Naive thymus-derived CD8-positive, alpha-beta T cell (primary cell): ENCODE results near the gene ASTN2. TPM values are rescaled to one million over a fixed set of nuclear protein-coding genes. Genes with fewer than 3 reads are reported as not detected.

Experiments
- ATAC-seq, 2 donors: fragments of 150-1000 bp; cut with Tn5 transposase in 1 of 2; sonication (Bioruptor Pico), chemical (Tn5 transposase) in 1 of 2; 1 replicate in 1 of 2; 2 replicates in 1 of 2; pipeline ENCODE4 v1.10.0; 2021; ENCODE audit warnings: mild to moderate bottlenecking in 2 of 2, moderate library complexity in 2 of 2
- POLR2A ChIA-PET: fragments of 350-600 bp; sonication (Branson Sonifier 250); formaldehyde crosslinking; loops from one replicate; lab custom pipeline; 2021; ENCODE audit warnings: antibody characterized with exemption; lab: Charles Lee
- DNase-seq, 10 donors: peaks; one replicate each; pipeline versions ENCODE4 v3.0.0 to v3.0.0-alpha.2; 2020 to 2022
- H3K27ac Mint-ChIP-seq, 10 donors: one replicate each; pipeline ENCODE4 v1.8.0; 2020 to 2022; ENCODE audit warnings: mild to moderate bottlenecking in 10 of 10, mixed read lengths in 10 of 10, moderate library complexity in 4 of 10, inconsistent platforms in 1 of 10
- H3K27me3 Mint-ChIP-seq, 5 donors: one replicate each; pipeline ENCODE4 v1.8.0; 2021 to 2022; ENCODE audit warnings: mixed read lengths in 5 of 5
- H3K36me3 Mint-ChIP-seq, 3 donors: one replicate each; pipeline ENCODE4 v1.8.0; 2020 to 2022; ENCODE audit warnings: mixed read lengths in 3 of 3, mild to moderate bottlenecking in 2 of 3, inconsistent platforms in 1 of 3
- H3K4me1 Mint-ChIP-seq, 4 donors: one replicate each; pipeline ENCODE4 v1.8.0; 2021 to 2022; ENCODE audit warnings: mixed read lengths in 4 of 4
- H3K4me3 Mint-ChIP-seq, 10 donors: one replicate each; pipeline ENCODE4 v1.8.0; 2020 to 2022; ENCODE audit warnings: mild to moderate bottlenecking in 10 of 10, mixed read lengths in 10 of 10, moderate library complexity in 6 of 10, inconsistent platforms in 1 of 10
- H3K9me3 Mint-ChIP-seq, 9 donors: one replicate each; pipeline ENCODE4 v1.8.0; 2020 to 2022; ENCODE audit warnings: mixed read lengths in 9 of 9, mild to moderate bottlenecking in 3 of 9, inconsistent platforms in 1 of 9, moderate library complexity in 1 of 9
- polyA plus RNA-seq, 3 donors: library from polyadenylated mRNA; unstranded; fragments of 300-500 nt; fragmentation: Illumina TruSeq; gene quantifications; one replicate each; pipeline ENCODE4 v1.2.3, GENCODE V29; 2021
- total RNA-seq, 8 experiments: library from RNA in 2 of 8; stranded (reverse) in 2 of 8; gene quantifications; one replicate each; pipeline ENCODE4 v1.2.3 and lab custom pipeline; 2021 to 2026

The ASTN2 gene
- total and polyA plus RNA-seq, 5 experiments from 2014 or later = 1.2 to 3.8 (median 3.2) TPM

GRCh38 chr9:116543731-116544400, 871.0 kb downstream of the ASTN2 start:
- DNase-seq = no peak
- H3K9me3 Mint-ChIP-seq = peaks cover 3 to 14% (median 8%) of the 10 kb centered on the region in 9 donors
- no peak overlapping the region for H3K27ac Mint-ChIP-seq
- peaks cover 4 to 14% (median 12%) of the 10 kb centered on the region in 3 donors for H3K36me3 Mint-ChIP-seq
- peaks cover 0 to 3% (median 0%) of the 10 kb centered on the region in 5 donors for H3K27me3 Mint-ChIP-seq
- no peak overlapping the region for H3K4me3 Mint-ChIP-seq
- POLR2A ChIA-PET = no interaction called here
- no peak for ATAC-seq
- H3K4me1 Mint-ChIP-seq = peaks cover under 1 to 4% (median 2%) of the 10 kb centered on the region in 4 donors

GRCh38 chr9:116541402-116541801, 873.5 kb downstream of the ASTN2 start:
- POLR2A ChIA-PET = no interaction called here
- peaks cover 0 to 4% (median 0%) of the 10 kb centered on the region in 5 donors for H3K27me3 Mint-ChIP-seq

GRCh38 chr9:116539549-116539948, 875.3 kb downstream of the ASTN2 start:
- ATAC-seq (no peak), DNase-seq (no peak)
- Mint-ChIP-seq H3K4me1 (peaks cover 0 to 2% (median 0%) of the 10 kb centered on the region in 4 donors), H3K9me3 (peaks cover 16 to 46% (median 30%) of the 10 kb centered on the region in 9 donors), H3K27ac (no peak overlapping the region), H3K4me3 (no peak overlapping the region), H3K36me3 (peaks cover 11 to 35% (median 29%) of the 10 kb centered on the region in 3 donors), H3K27me3 (peaks cover 0 to 4% (median 0%) of the 10 kb centered on the region in 5 donors)
- POLR2A ChIA-PET = no interaction called here

More at GRCh38 chr9:116541402-116541801, 873.5 kb downstream of the ASTN2 start:
- Mint-ChIP-seq H3K4me1 (peaks cover 0 to 2% (median 0%) of the 10 kb centered on the region in 4 donors), H3K36me3 (peaks cover 11 to 29% (median 29%) of the 10 kb centered on the region in 3 donors), H3K4me3 (no peak overlapping the region), H3K9me3 (peaks cover 16 to 31% (median 25%) of the 10 kb centered on the region in 9 donors), H3K27ac (no peak overlapping the region)
- ATAC-seq = no peak
- DNase-seq = no peak

GRCh38 chr9:116525611-116526010, 889.2 kb downstream of the ASTN2 start:
- Mint-ChIP-seq H3K9me3 (peaks cover 12 to 79% (median 46%) of the 10 kb centered on the region in 9 donors), H3K4me3 (no peak overlapping the region), H3K27ac (no peak overlapping the region), H3K4me1 (no peaks in the 10 kb centered on the region), H3K27me3 (no peaks in the 10 kb centered on the region), H3K36me3 (peaks cover 0 to 42% (median 28%) of the 10 kb centered on the region in 3 donors)
- POLR2A ChIA-PET = no interaction called here
- ATAC-seq = no peak
- DNase-seq = no peak

- Mint-ChIP-seq H3K4me3 (no peak overlapping the region), H3K36me3 (peaks cover 0 to 49% (median 33%) of the 10 kb centered on the region in 3 donors), H3K27ac (no peak overlapping the region), H3K4me1 (no peaks in the 10 kb centered on the region), H3K9me3 (peaks cover 13 to 86% (median 53%) of the 10 kb centered on the region in 9 donors), H3K27me3 (no peaks in the 10 kb centered on the region)
- no peak for DNase-seq
- ATAC-seq = no peak
- POLR2A ChIA-PET = no interaction called here
These were observed 889.9 kb downstream of the ASTN2 start for GRCh38 chr9:116524778-116525470.

- Mint-ChIP-seq H3K4me1 (no peaks in the 10 kb centered on the region), H3K36me3 (peaks cover 0 to 53% (median 53%) of the 10 kb centered on the region in 3 donors), H3K27ac (no peak overlapping the region), H3K4me3 (no peak overlapping the region), H3K9me3 (peaks cover 13 to 75% (median 62%) of the 10 kb centered on the region in 9 donors), H3K27me3 (no peaks in the 10 kb centered on the region)
- ATAC-seq (no peak), DNase-seq (no peak)
- POLR2A ChIA-PET = no interaction called here
These were observed 894.6 kb downstream of the ASTN2 start for GRCh38 chr9:116520218-116520617.

- ATAC-seq = no peak
- DNase-seq = no peak
- Mint-ChIP-seq H3K27ac (no peak overlapping the region), H3K4me1 (no peaks in the 10 kb centered on the region), H3K36me3 (peaks cover 0 to 52% (median 48%) of the 10 kb centered on the region in 3 donors), H3K4me3 (no peak overlapping the region), H3K27me3 (no peaks in the 10 kb centered on the region), H3K9me3 (peaks cover 11 to 75% (median 59%) of the 10 kb centered on the region in 9 donors)
- POLR2A ChIA-PET = no interaction called here
These were observed 898.4 kb downstream of the ASTN2 start for GRCh38 chr9:116516456-116516855.

GRCh38 chr9:116515541-116515940, 899.3 kb downstream of the ASTN2 start:
- POLR2A ChIA-PET = no interaction called here
- H3K4me3 Mint-ChIP-seq = no peak overlapping the region
- H3K27ac Mint-ChIP-seq = no peak overlapping the region
- H3K36me3 Mint-ChIP-seq = peaks cover 0 to 46% (median 42%) of the 10 kb centered on the region in 3 donors
- no peaks in the 10 kb centered on the region for H3K27me3 Mint-ChIP-seq
- no peak for DNase-seq
- ATAC-seq = no peak
- H3K9me3 Mint-ChIP-seq = peaks cover 8 to 73% (median 54%) of the 10 kb centered on the region in 9 donors
- H3K4me1 Mint-ChIP-seq = no peaks in the 10 kb centered on the region

GRCh38 chr9:116506685-116507084, 908.2 kb downstream of the ASTN2 start:
- Mint-ChIP-seq H3K9me3 (peaks cover 0 to 29% (median 16%) of the 10 kb centered on the region in 9 donors), H3K27me3 (peaks cover 0 to 9% (median 0%) of the 10 kb centered on the region in 5 donors), H3K27ac (no peak overlapping the region), H3K36me3 (peaks cover 0 to 15% (median 14%) of the 10 kb centered on the region in 3 donors), H3K4me3 (no peak overlapping the region), H3K4me1 (peaks cover 0 to 4% (median 0%) of the 10 kb centered on the region in 4 donors)
- DNase-seq = no peak
- POLR2A ChIA-PET = no interaction called here
- ATAC-seq = no peak

GRCh38 chr9:116504893-116505480, 909.9 kb downstream of the ASTN2 start:
- no peak overlapping the region for H3K4me3 Mint-ChIP-seq
- peaks cover 0 to 13% (median 11%) of the 10 kb centered on the region in 3 donors for H3K36me3 Mint-ChIP-seq
- peaks cover 0 to 4% (median 0%) of the 10 kb centered on the region in 4 donors for H3K4me1 Mint-ChIP-seq
- H3K9me3 Mint-ChIP-seq = peaks cover 0 to 23% (median 12%) of the 10 kb centered on the region in 9 donors
- no peak overlapping the region for H3K27ac Mint-ChIP-seq
- POLR2A ChIA-PET = no interaction called here
- no peak for ATAC-seq
- peaks cover 0 to 9% (median 0%) of the 10 kb centered on the region in 5 donors for H3K27me3 Mint-ChIP-seq
- no peak for DNase-seq

- H3K4me3 Mint-ChIP-seq = no peak overlapping the region
- H3K27me3 Mint-ChIP-seq = peaks cover 0 to 9% (median 0%) of the 10 kb centered on the region in 5 donors
- peaks cover 0 to 23% (median 8%) of the 10 kb centered on the region in 9 donors for H3K9me3 Mint-ChIP-seq
These were observed 910.8 kb downstream of the ASTN2 start for GRCh38 chr9:116504081-116504480.

GRCh38 chr9:116502746-116503145, 912.1 kb downstream of the ASTN2 start:
- H3K36me3 Mint-ChIP-seq = peaks cover 0 to 8% (median 8%) of the 10 kb centered on the region in 3 donors
- POLR2A ChIA-PET = no interaction called here
- no peak overlapping the region for H3K27ac Mint-ChIP-seq
- H3K4me1 Mint-ChIP-seq = peaks cover 0 to 4% (median 0%) of the 10 kb centered on the region in 4 donors
- H3K27me3 Mint-ChIP-seq = peaks cover 0 to 9% (median 0%) of the 10 kb centered on the region in 5 donors
- no peak overlapping the region for H3K4me3 Mint-ChIP-seq
- H3K9me3 Mint-ChIP-seq = peaks cover 0 to 23% (median 6%) of the 10 kb centered on the region in 9 donors
- ATAC-seq (no peak), DNase-seq (no peak)

More at GRCh38 chr9:116504081-116504480, 910.8 kb downstream of the ASTN2 start:
- peaks cover 0 to 4% (median 0%) of the 10 kb centered on the region in 4 donors for H3K4me1 Mint-ChIP-seq
- no peak overlapping the region for H3K27ac Mint-ChIP-seq
- DNase-seq = no peak
- H3K36me3 Mint-ChIP-seq = peaks cover 0 to 13% (median 11%) of the 10 kb centered on the region in 3 donors
- no peak for ATAC-seq
- POLR2A ChIA-PET = no interaction called here
